Mucosa of descending colon (tissue), 3 donors: ENCODE results near the gene TFEB. TPM values are rescaled to one million over a fixed set of nuclear protein-coding genes. Genes with fewer than 3 reads are reported as not detected.

Experiments
- ATAC-seq: fragments of 200-7000 bp; cut with Tn5 transposase; one replicate; pipeline ENCODE4 v1.9.1; 2020; ENCODE audit warnings: mild to moderate bottlenecking, moderate library complexity
- DNase-seq, 3 donors: peaks; one replicate each; pipeline ENCODE4 v3.0.0-alpha.2; 2020
- H3K36me3 ChIP-seq: fragments of 200-600 bp; one replicate; pipeline ENCODE4 v1.8.0; 2021; ENCODE audit warnings: low read depth, mild to moderate bottlenecking
- H3K4me1 ChIP-seq: fragments of 200-600 bp; one replicate; pipeline ENCODE4 v1.8.0; 2021; ENCODE audit warnings: low read depth, mild to moderate bottlenecking
- H3K4me3 ChIP-seq: fragments of 200-600 bp; one replicate; pipeline ENCODE4 v1.8.0; 2021; ENCODE audit warnings: mild to moderate bottlenecking
- H3K9me3 ChIP-seq: fragments of 200-600 bp; one replicate; pipeline ENCODE4 v1.8.0; 2021; ENCODE audit warnings: mild to moderate bottlenecking
- intact Hi-C, 2 donors: fragments of 100-400 bp; cut with DNase I in 1 of 2; cut with micrococcal nuclease in 1 of 2; formaldehyde crosslinking; loops; one replicate each; pipeline versions ENCODE4 v1.11.0 to v1.11.1; 2022; cut with DNase I, micrococcal nuclease
- total RNA-seq, 3 donors: library from RNA; stranded (reverse); fragmentation: NEBNext Ultra II Directional in 2 of 3; extraction: Animal tissue kit (Norgen Biotek cat#: 25700) in 2 of 3; gene quantifications; one replicate each; pipeline versions ENCODE4 v1.2.1 to v1.2.4, GENCODE V29; 2021 to 2023
- TF ChIP-seq, protein P1 (sequence below): fragments of 200-600 bp; IDR thresholded peaks from one replicate; pipeline ENCODE4 v1.8.0; 2022; ENCODE audit warnings: antibody characterized with exemption, mild to moderate bottlenecking
- donor health status: DM: no; HTN: no; CAD: no; lungs with moderate emphysema.
- donor health status: DM: no; HTN: no; CAD: no.
- donor health status: DM: no; HTN: yes; CAD: no.

The TFEB gene
- total RNA-seq, 3 donors from 2014 or later, result 35.2 to 44.5 (median 40.2) TPM

- Histone ChIP-seq H3K4me1 (peaks cover 10% of the 10 kb centered on the region), H3K4me3 (no peak overlapping the region), H3K36me3 (no peaks in the 10 kb centered on the region), H3K9me3 (no peaks in the 10 kb centered on the region)
- DNase-seq, result peak in 1 of 3 donors; percentile 54
- ATAC-seq, result peak; percentile 15
- intact Hi-C loops, result no loop called here
- TF ChIP-seq, protein P1, sequence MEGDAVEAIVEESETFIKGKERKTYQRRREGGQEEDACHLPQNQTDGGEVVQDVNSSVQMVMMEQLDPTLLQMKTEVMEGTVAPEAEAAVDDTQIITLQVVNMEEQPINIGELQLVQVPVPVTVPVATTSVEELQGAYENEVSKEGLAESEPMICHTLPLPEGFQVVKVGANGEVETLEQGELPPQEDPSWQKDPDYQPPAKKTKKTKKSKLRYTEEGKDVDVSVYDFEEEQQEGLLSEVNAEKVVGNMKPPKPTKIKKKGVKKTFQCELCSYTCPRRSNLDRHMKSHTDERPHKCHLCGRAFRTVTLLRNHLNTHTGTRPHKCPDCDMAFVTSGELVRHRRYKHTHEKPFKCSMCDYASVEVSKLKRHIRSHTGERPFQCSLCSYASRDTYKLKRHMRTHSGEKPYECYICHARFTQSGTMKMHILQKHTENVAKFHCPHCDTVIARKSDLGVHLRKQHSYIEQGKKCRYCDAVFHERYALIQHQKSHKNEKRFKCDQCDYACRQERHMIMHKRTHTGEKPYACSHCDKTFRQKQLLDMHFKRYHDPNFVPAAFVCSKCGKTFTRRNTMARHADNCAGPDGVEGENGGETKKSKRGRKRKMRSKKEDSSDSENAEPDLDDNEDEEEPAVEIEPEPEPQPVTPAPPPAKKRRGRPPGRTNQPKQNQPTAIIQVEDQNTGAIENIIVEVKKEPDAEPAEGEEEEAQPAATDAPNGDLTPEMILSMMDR, result no peak
These were observed 22.2 kb downstream of the TFEB start for GRCh38 chr6:41713159-41713649.

- ATAC-seq (no peak), DNase-seq (peak in 1 of 3 donors; percentile 57)
- Histone ChIP-seq H3K36me3 (no peaks in the 10 kb centered on the region), H3K4me3 (no peak overlapping the region), H3K4me1 (peaks cover 10% of the 10 kb centered on the region), H3K9me3 (no peaks in the 10 kb centered on the region)
- intact Hi-C loops, result no loop called here
- TF ChIP-seq, protein P1, result no peak
These were observed 22.7 kb downstream of the TFEB start for GRCh38 chr6:41712651-41713103.

DNA sequence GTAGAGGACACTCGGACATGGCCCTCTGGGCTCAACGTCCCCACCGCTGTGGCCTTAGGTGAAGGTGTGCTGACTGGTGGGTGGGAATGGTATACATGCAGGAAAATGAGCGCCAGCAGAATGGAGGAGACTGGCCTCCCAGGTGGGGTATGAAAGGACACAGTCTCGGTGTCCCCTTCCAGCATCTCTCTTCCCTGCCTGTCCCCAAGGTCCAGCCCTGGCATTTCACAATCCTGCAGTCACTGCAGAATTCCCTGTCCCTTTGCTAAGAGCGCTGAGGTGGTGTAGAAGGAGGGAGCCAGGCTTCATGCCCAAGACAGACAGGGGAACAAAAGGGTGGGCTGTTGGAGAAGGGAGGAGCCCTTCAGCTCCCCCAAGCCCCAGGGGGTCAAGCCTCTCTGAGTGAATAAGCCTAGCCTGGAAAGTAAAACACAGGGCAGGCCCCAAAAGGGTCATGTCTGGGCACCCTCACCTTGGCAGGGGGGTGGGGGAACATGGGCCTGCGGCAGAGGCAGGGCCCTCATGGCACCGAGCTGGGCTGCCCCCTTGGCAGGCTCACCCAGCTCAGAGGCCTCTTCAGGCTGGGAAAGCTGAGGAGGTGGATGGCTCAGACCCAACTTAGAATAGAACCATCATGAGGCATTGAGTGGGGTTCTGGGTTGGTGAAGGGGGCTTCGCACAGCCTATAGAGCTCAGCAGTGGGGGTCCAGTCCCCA lies 23.9 kb downstream of the TFEB start:
- H3K4me3 ChIP-seq, result no peak overlapping the region
- H3K9me3 ChIP-seq, result no peaks in the 10 kb centered on the region
- ATAC-seq (no peak), DNase-seq (no peak)
- no peaks in the 10 kb centered on the region for H3K36me3 ChIP-seq
- H3K4me1 ChIP-seq, result peaks cover 5% of the 10 kb centered on the region
- intact Hi-C loops, result no loop called here
- TF ChIP-seq, protein P1, result no peak

DNA sequence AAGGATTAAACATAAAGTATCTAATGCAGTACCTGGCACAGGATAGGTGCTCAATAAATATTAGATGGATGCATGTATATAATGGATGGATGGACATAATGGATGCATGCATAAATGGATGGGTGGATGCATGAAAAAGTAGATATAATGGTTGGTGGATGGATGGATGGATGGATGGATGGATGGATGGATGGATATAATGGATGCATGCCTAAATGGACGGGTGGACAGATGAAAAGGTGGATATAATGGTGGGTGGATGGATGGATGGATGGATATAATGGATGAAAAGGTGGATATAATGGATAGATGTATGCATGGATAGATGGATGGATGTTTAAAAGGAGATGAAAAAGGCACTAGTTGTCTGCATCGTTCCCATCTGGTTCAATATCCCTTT lies 26.0 kb downstream of the TFEB start:
- Histone ChIP-seq H3K4me3 (no peak overlapping the region), H3K9me3 (no peaks in the 10 kb centered on the region), H3K36me3 (no peaks in the 10 kb centered on the region), H3K4me1 (peaks cover 17% of the 10 kb centered on the region)
- intact Hi-C loops, result no loop called here
- no peak for DNase-seq
- ATAC-seq, result no peak
- TF ChIP-seq, protein P1, result no peak

- no peak for DNase-seq
- Histone ChIP-seq H3K36me3 (no peaks in the 10 kb centered on the region), H3K4me1 (peaks cover 17% of the 10 kb centered on the region), H3K9me3 (no peaks in the 10 kb centered on the region), H3K4me3 (no peak overlapping the region)
- no peak for ATAC-seq
- TF ChIP-seq, protein P1, result no peak
- intact Hi-C loops, result no loop called here
These were observed 26.6 kb downstream of the TFEB start for GRCh38 chr6:41708856-41709255.
